Left ventricle myocardium inferior (tissue), 1 donor: Measurements from ENCODE around the gene NAP1L1. TPM values are rescaled to one million over a fixed set of nuclear protein-coding genes. Genes with fewer than 3 reads are reported as not detected.

Experiments used
- DNase-seq: peaks from one replicate; pipeline ENCODE4 v3.0.0-alpha.2; 2020
- H3K27ac ChIP-seq: fragments of 200-600 bp; replicated peaks from 2 replicates; pipeline ENCODE4 v1.8.0; 2021
- H3K27me3 ChIP-seq: fragments of 200-600 bp; 2 replicates; pipeline ENCODE4 v1.8.0; 2021; ENCODE audit warnings: low read depth
- H3K36me3 ChIP-seq: fragments of 200-600 bp; 2 replicates; pipeline ENCODE4 v1.8.0; 2021
- H3K4me1 ChIP-seq: fragments of 200-600 bp; 2 replicates; pipeline ENCODE4 v1.8.0; 2021
- H3K4me3 ChIP-seq: fragments of 200-600 bp; 2 replicates; pipeline ENCODE4 v1.8.0; 2021; ENCODE audit warnings: mild to moderate bottlenecking, moderate library complexity
- H3K9me3 ChIP-seq: fragments of 200-600 bp; replicated peaks from 2 replicates; pipeline ENCODE4 v1.8.0; 2021
- intact Hi-C: fragments of 100-400 bp; cut with micrococcal nuclease; formaldehyde crosslinking; loops from one replicate; pipeline ENCODE4 v1.11.0; 2022
- total RNA-seq: library from RNA; stranded (reverse); fragmentation: NEBNext Ultra II Directional; extraction: Animal tissue kit (Norgen Biotek cat#: 25700); gene quantifications from one replicate; pipeline ENCODE4 v1.2.1, GENCODE V29; 2021
- TF ChIP-seq, protein P1 (sequence below): fragments of 200-600 bp; IDR thresholded peaks from 2 replicates; pipeline ENCODE4 v1.8.0; 2021; ENCODE audit warnings: antibody characterized with exemption, mild to moderate bottlenecking, borderline replicate concordance
- donor health status: DM: no; HTN: yes; CAD: no; lungs with severe emphysema.

The NAP1L1 gene
- total RNA-seq, 1 donor from 2014 or later, result 256 TPM

DNA sequence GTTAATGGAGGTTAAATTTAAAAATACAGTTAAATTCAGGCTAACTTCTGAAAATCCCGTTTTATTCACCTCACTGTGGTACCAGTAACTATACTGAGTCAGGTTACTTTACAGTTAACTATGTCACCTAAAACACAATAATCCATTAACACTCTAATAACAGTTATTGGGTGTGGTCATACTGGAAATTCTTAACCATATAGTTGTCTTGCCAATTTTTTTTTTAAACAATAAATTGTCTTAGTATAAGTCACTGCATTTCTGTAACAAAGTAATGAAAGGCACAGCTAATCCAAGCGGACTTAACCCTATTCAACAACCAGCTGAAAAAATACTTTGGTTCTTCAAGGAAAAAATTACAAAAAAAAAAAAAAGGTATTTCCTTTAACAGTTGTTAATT lies 36.7 kb downstream of the NAP1L1 start:
- DNase-seq, result no peak
- peaks cover 67% of the 10 kb centered on the region for H3K36me3 ChIP-seq
- H3K27ac ChIP-seq, result no peak overlapping the region
- intact Hi-C loops, result no loop called here
- H3K4me3 ChIP-seq, result no peak overlapping the region
- H3K4me1 ChIP-seq, result no peaks in the 10 kb centered on the region
- H3K9me3 ChIP-seq, result no peaks in the 10 kb centered on the region
- TF ChIP-seq, protein P1, sequence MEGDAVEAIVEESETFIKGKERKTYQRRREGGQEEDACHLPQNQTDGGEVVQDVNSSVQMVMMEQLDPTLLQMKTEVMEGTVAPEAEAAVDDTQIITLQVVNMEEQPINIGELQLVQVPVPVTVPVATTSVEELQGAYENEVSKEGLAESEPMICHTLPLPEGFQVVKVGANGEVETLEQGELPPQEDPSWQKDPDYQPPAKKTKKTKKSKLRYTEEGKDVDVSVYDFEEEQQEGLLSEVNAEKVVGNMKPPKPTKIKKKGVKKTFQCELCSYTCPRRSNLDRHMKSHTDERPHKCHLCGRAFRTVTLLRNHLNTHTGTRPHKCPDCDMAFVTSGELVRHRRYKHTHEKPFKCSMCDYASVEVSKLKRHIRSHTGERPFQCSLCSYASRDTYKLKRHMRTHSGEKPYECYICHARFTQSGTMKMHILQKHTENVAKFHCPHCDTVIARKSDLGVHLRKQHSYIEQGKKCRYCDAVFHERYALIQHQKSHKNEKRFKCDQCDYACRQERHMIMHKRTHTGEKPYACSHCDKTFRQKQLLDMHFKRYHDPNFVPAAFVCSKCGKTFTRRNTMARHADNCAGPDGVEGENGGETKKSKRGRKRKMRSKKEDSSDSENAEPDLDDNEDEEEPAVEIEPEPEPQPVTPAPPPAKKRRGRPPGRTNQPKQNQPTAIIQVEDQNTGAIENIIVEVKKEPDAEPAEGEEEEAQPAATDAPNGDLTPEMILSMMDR, result no peak
- no peaks in the 10 kb centered on the region for H3K27me3 ChIP-seq

DNA sequence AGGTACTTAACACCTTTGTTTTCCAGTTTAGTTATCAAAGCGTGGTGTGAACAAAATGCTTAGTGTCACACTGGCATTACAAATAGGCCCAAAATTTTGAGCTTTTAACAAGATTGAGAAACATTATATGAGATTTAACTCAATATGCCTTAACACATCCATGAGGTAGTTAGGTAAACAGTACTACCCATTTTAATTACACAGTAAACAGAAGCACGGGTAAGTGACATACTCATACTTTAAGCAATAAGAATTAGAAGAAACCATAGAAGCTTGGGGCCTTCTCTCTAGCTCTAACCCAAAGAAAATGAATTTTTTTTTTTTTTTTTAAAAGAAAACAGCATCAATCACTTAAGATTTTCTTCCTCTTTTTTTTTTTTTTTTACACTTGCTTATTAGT lies 37.4 kb downstream of the NAP1L1 start:
- peaks cover 60% of the 10 kb centered on the region for H3K36me3 ChIP-seq

DNA sequence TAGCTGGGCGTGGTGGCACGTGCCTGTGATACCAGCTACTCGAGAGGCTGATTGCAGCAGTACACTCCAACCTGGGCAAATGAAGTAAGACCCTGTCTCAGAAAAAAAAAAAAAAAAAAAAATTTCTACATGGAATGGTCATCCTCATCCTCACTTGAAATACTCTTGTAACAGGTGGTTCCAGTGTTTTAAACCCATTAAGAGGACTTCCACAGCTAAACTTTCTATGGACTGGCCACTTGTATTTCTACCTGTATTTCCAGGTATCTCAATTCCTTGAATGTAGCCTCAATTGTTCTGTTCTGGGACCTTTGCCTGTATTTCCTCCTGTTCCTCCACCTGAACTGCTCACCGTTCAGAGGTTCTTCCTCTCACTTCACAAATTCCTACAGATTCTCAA lies 41.1 kb downstream of the NAP1L1 start:
- Histone ChIP-seq H3K27ac (no peak overlapping the region), H3K27me3 (no peaks in the 10 kb centered on the region), H3K36me3 (peaks cover 25% of the 10 kb centered on the region), H3K9me3 (no peaks in the 10 kb centered on the region), H3K4me1 (no peaks in the 10 kb centered on the region), H3K4me3 (no peak overlapping the region)
- DNase-seq, result no peak
- TF ChIP-seq, protein P1, result no peak
- intact Hi-C loops, result no loop called here

More for the DNA sequence above, 37.4 kb downstream of the NAP1L1 start:
- H3K27me3 ChIP-seq, result no peaks in the 10 kb centered on the region
- TF ChIP-seq, protein P1, result no peak
- intact Hi-C loops, result no loop called here
- H3K4me1 ChIP-seq, result no peaks in the 10 kb centered on the region
- H3K9me3 ChIP-seq, result no peaks in the 10 kb centered on the region
- no peak overlapping the region for H3K4me3 ChIP-seq
- no peak for DNase-seq
- no peak overlapping the region for H3K27ac ChIP-seq

GRCh38 chr12:76042147-76042546 lies 42.3 kb downstream of the NAP1L1 start:
- Histone ChIP-seq H3K27me3 (no peaks in the 10 kb centered on the region), H3K4me3 (no peak overlapping the region), H3K27ac (no peak overlapping the region), H3K9me3 (no peaks in the 10 kb centered on the region), H3K4me1 (peaks cover 3% of the 10 kb centered on the region), H3K36me3 (peaks cover 14% of the 10 kb centered on the region)
- intact Hi-C loops, result no loop called here
- TF ChIP-seq, protein P1, result no peak
- no peak for DNase-seq

DNA sequence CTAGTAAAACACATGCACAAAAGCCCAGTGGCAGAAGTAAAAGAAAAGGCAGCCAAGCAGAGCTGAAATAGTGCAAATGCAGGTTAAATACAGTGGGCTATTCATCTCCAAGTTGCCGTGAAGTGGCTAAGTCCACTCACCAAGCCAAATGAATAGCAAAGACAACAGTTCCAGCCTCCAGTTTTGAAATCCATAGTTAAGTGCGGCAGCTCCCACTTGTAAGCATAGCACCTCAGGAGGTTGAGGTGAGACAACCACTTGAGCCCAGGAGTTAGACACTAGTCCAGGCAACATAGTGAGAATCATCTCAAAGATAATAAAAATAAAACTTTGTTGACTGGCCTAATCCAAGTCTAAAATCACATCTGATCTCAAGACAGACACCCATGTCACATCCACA lies 43.1 kb downstream of the NAP1L1 start:
- peaks cover 9% of the 10 kb centered on the region for H3K4me1 ChIP-seq
- no peak for DNase-seq
- TF ChIP-seq, protein P1, result no peak
- peaks cover 14% of the 10 kb centered on the region for H3K36me3 ChIP-seq
- H3K9me3 ChIP-seq, result no peaks in the 10 kb centered on the region
- H3K27me3 ChIP-seq, result no peaks in the 10 kb centered on the region
- H3K27ac ChIP-seq, result no peak overlapping the region
- no peak overlapping the region for H3K4me3 ChIP-seq
- intact Hi-C loops, result no loop called here

- Histone ChIP-seq H3K4me1 (peaks cover 9% of the 10 kb centered on the region), H3K27me3 (no peaks in the 10 kb centered on the region), H3K27ac (no peak overlapping the region), H3K36me3 (peaks cover 14% of the 10 kb centered on the region), H3K4me3 (no peak overlapping the region), H3K9me3 (no peaks in the 10 kb centered on the region)
- no peak for DNase-seq
- TF ChIP-seq, protein P1, result no peak
- intact Hi-C loops, result no loop called here
Measured at GRCh38 chr12:76040461-76040860, 44.0 kb downstream of the NAP1L1 start.
